SU-DHL-6 (cell line): ENCODE measurements around the gene TEDC1.

Experiments
- H2AFZ ChIP-seq: fragments of 200-600 bp; sonication (generic); 2 replicates; pipeline ENCODE4 v1.6.1; 2014; ENCODE audit warnings: low read depth, mild to moderate bottlenecking, moderate library complexity, mixed read lengths, antibody characterized with exemption, low read length; ENCODE audit not compliant: severe bottlenecking
- H3F3A ChIP-seq: fragments of 200-600 bp; shearing (Covaris generic); 2 replicates; pipeline ENCODE4 v1.6.0; 2016; ENCODE audit warnings: antibody characterized with exemption, mild to moderate bottlenecking; ENCODE audit not compliant: insufficient read depth
- H3K27ac ChIP-seq: fragments of 200-600 bp; sonication (generic); 2 replicates; pipeline ENCODE4 v1.5.1; 2016; ENCODE audit warnings: low read depth, mild to moderate bottlenecking, low read length, moderate library complexity, mixed read lengths
- H3K27me3 ChIP-seq: fragments of 200-600 bp; sonication (generic), shearing (Covaris generic); 2 replicates; pipeline ENCODE4 v1.6.0; 2014; ENCODE audit warnings: mild to moderate bottlenecking, low read length
- H3K36me3 ChIP-seq: fragments of 200-600 bp; sonication (generic); 2 replicates; pipeline ENCODE4 v1.6.1; 2014; ENCODE audit warnings: mild to moderate bottlenecking, low read length, mixed read lengths
- H3K4me2 ChIP-seq: fragments of 300-600, 200-600 bp; shearing (Covaris generic), sonication (generic); 2 replicates; pipeline ENCODE4 v1.6.0; 2014; ENCODE audit warnings: low read length, low read depth, mild to moderate bottlenecking; ENCODE audit not compliant: poor library complexity, severe bottlenecking
- H3K4me3 ChIP-seq: fragments of 200-600 bp; sonication (generic); 2 replicates; pipeline ENCODE4 v1.5.1; 2014; ENCODE audit warnings: antibody characterized with exemption, low read length, mild to moderate bottlenecking, mixed read lengths; ENCODE audit not compliant: insufficient read depth, poor library complexity, severe bottlenecking
- H3K79me2 ChIP-seq: fragments of 200-600 bp; sonication (generic); 2 replicates; pipeline ENCODE4 v1.6.1; 2014; ENCODE audit warnings: mild to moderate bottlenecking, low read length, moderate library complexity; ENCODE audit not compliant: insufficient read depth
- H3K9ac ChIP-seq: fragments of 200-600 bp; sonication (generic); 2 replicates; pipeline ENCODE4 v1.7.0; 2014; ENCODE audit warnings: mild to moderate bottlenecking, low read length
- H3K9me2 ChIP-seq: fragments of 200-600 bp; sonication (generic); replicated peaks from 2 replicates; pipeline ENCODE4 v1.6.1; 2014; ENCODE audit warnings: low read length; ENCODE audit not compliant: insufficient read depth
- H3K9me3 ChIP-seq: fragments of 200-600 bp; sonication (generic); 2 replicates; pipeline ENCODE4 v1.6.1; 2014; ENCODE audit warnings: low read length, mixed read lengths; ENCODE audit not compliant: insufficient read depth
- H4K20me1 ChIP-seq: fragments of 200-600 bp; sonication (generic); 2 replicates; pipeline ENCODE4 v1.6.1; 2014; ENCODE audit warnings: low read depth, mild to moderate bottlenecking, antibody characterized with exemption, low read length, moderate library complexity, mixed read lengths
- EZH2phosphoT487 ChIP-seq: fragments of 200-600 bp; sonication (generic), shearing (Covaris generic); conservative IDR thresholded peaks from 2 replicates; pipeline ENCODE4 v1.6.1; 2018; ENCODE audit warnings: mild to moderate bottlenecking, antibody characterized with exemption, low read length, moderate library complexity, mixed read lengths
- TF ChIP-seq, protein P1 (sequence below): fragments of 200-600 bp; sonication (generic); IDR thresholded peaks from one replicate; pipeline ENCODE4 v1.5.1; 2017; ENCODE audit warnings: antibody characterized with exemption, mild to moderate bottlenecking, low read length, moderate library complexity; ENCODE audit not compliant: insufficient read depth, poor library complexity, severe bottlenecking

Gene TEDC1

DNA sequence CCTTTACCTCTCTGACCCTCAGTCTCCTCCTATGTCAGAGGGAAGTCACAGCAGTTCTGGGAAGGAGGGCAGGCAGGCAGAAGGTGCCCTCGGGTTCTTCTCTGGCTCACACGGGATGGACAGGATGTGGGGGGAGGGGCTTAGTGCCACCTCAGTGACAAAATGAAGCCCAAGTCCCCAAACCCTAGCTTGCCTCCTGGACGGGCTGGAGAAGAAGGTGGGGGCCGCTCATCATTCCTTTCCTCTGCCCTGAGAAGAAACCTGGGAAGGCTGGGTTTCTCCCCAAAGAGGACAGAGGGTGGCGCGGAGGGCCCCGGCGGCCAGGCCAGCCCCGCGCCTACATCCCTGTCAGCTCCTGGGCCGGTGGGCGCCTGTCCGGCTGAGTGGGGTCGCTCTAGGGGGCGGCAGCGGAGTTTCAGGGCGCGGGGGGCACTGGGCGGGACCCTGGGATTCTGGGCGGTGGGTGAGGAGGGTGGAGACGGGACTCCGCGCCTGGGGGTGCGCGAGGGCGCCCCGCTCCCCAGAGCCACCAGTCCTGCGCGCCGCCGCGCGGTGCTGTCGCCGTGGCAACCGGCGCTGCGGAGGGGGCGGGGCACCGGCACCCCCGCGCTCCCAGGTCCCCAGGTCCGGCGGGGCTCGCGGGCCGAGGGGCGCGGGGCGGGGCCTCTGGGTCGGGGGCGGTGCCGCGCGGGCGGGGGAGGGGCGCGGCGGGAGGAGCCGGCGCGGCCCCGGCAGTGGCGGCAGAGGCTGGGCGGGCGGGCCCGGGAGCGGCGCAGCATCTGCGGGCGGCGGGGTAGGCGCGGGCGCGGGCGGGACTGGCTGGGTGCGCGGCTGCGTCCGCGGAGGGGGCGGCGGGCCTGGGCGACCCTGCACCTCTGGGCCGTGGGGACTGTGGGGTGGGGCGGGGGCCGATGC is 35.1 kb downstream of the TEDC1 start, which contains the start of gene TMEM121:
TMEM121 (plus strand) TSS at position 723 of the 915 bp plus-strand sequence. CDS start 2,252 bp downstream, outside the sequence.
- 0 out of 2 replicates have a peak, but pooled peaks cover 2% of the 10 kb centered on the region for H3K27me3 ChIP-seq
- no peak within 1 kb of the TSS for H2AFZ ChIP-seq
- H3K9me2 ChIP-seq: no peaks in the 10 kb centered on the region
- H3K27ac ChIP-seq: no peak within 1 kb of the TSS
- no peak within 1 kb of the TSS for H3K4me3 ChIP-seq
- H3K79me2 ChIP-seq: no peaks in the 10 kb centered on the region
- H3K4me2 ChIP-seq: peak within 1 kb of the TSS; percentile 39
- H3K36me3 ChIP-seq: no peaks in the 10 kb centered on the region
- 0 out of 2 replicates have a peak, but pooled peaks have one; percentile 45 for TF ChIP-seq EZH2phosphoT487
- TF ChIP-seq, protein P1, sequence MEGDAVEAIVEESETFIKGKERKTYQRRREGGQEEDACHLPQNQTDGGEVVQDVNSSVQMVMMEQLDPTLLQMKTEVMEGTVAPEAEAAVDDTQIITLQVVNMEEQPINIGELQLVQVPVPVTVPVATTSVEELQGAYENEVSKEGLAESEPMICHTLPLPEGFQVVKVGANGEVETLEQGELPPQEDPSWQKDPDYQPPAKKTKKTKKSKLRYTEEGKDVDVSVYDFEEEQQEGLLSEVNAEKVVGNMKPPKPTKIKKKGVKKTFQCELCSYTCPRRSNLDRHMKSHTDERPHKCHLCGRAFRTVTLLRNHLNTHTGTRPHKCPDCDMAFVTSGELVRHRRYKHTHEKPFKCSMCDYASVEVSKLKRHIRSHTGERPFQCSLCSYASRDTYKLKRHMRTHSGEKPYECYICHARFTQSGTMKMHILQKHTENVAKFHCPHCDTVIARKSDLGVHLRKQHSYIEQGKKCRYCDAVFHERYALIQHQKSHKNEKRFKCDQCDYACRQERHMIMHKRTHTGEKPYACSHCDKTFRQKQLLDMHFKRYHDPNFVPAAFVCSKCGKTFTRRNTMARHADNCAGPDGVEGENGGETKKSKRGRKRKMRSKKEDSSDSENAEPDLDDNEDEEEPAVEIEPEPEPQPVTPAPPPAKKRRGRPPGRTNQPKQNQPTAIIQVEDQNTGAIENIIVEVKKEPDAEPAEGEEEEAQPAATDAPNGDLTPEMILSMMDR: no peak
- H4K20me1 ChIP-seq: no peaks in the 10 kb centered on the region
- no peak within 1 kb of the TSS for H3K9ac ChIP-seq
- H3K9me3 ChIP-seq: no peaks in the 10 kb centered on the region
- 0 out of 2 replicates have a peak, but pooled peaks cover 7% of the 10 kb centered on the region for H3F3A ChIP-seq

DNA sequence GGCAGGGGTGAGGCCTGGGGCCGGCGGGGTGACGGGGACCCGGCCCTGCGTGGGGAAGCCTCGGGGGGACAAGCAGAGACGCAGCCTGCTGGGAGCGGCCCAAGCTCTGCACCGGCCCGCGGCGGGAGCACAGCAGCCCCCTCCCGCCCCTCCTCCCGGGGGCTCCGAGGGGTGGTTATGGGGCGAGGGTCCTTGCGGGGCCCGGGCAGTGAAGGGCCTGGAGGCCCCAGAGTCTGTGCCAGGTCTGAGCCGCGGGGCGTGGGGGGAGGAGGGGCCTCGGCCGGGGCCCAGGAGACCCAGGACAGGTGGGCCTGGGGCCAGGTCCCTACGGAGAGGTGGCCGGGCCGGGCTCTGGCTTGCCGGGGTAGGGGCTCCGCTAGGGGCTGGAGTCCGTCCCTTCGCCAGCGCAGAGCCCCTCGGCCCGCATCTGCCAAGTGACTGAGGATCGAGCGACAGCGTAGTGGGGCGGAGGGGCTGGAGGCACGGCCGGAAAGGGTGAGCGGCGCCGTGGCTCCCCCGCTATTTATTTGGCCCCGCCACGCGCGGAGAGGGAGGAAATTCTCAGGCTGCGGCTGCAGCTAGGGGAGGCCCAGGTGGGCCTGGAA is 35.8 kb downstream of the TEDC1 start:
- no peaks in the 10 kb centered on the region for H3K79me2 ChIP-seq
- H3F3A ChIP-seq: 0 out of 2 replicates have a peak, but pooled peaks cover 7% of the 10 kb centered on the region
- no peak overlapping the region for H3K9ac ChIP-seq
- no peak overlapping the region for H2AFZ ChIP-seq
- H3K27me3 ChIP-seq: 0 out of 2 replicates have a peak, but pooled peaks cover 2% of the 10 kb centered on the region
- TF ChIP-seq, protein P1: no peak
- TF ChIP-seq EZH2phosphoT487: no peak
- no peak overlapping the region for H3K4me3 ChIP-seq
- no peaks in the 10 kb centered on the region for H4K20me1 ChIP-seq
- no peak overlapping the region for H3K27ac ChIP-seq
- H3K9me3 ChIP-seq: no peaks in the 10 kb centered on the region
- H3K4me2 ChIP-seq: peak overlapping the region; percentile 39
- no peaks in the 10 kb centered on the region for H3K36me3 ChIP-seq
- no peaks in the 10 kb centered on the region for H3K9me2 ChIP-seq

DNA sequence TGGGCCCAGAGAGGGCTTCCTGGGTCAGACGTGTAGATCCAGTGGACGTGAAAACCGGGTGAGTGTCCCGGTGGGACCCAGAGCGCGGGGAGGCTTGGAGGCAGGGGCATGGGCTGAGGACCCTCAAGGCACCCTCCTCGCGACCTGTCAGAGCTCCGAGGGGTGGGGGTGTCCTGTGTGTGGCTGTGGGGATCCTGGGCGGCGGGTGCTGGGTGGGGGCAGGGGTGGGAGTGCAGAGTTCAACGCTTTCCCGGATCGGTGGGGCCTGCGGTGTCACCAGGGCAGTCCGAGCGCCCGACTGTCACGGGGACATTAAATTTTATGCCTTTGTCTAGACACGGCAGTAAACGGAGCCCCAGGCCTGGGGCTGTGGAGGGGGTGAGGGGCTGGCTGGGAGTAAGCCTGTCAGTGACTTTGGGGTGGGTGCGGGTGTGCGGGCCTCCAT is 36.4 kb downstream of the TEDC1 start:
- Histone ChIP-seq H3K9me3 (no peaks in the 10 kb centered on the region), H3K27me3 (0 out of 2 replicates have a peak, but pooled peaks cover 2% of the 10 kb centered on the region), H3F3A (0 out of 2 replicates have a peak, but pooled peaks cover 7% of the 10 kb centered on the region), H3K4me2 (peak overlapping the region; percentile 53), H3K27ac (no peak overlapping the region), H3K4me3 (no peak overlapping the region), H3K9me2 (no peaks in the 10 kb centered on the region), H2AFZ (no peak overlapping the region), H3K9ac (no peak overlapping the region), H3K79me2 (no peaks in the 10 kb centered on the region), H3K36me3 (no peaks in the 10 kb centered on the region), H4K20me1 (no peaks in the 10 kb centered on the region)
- no peak for TF ChIP-seq EZH2phosphoT487
- TF ChIP-seq, protein P1: no peak
